ENCODE measurements around the gene TXLNB. TPM values are rescaled to one million over a fixed set of nuclear protein-coding genes. Genes with fewer than 3 reads are reported as not detected.
"Not testable (repeated sequence)": the region's sequence is repeated elsewhere in the genome, so short reads cannot be mapped to it uniquely, and the experiment has no call there.

The TXLNB gene
- total RNA-seq, 2 donors from 2014 or later: 0.22 to 0.29 TPM

GRCh38 chr6:139297921-139298320, 6.1 kb upstream of the TXLNB start:
- Histone ChIP-seq H3K27me3 (no peaks in the 10 kb centered on the region), H3K36me3 (no peaks in the 10 kb centered on the region), H3K4me3 (no peak overlapping the region), H3K4me1 (no peaks in the 10 kb centered on the region), H3K9me3 (no peaks in the 10 kb centered on the region), H3K27ac (no peak overlapping the region), H3K9ac (ENCODE audit: low read depth in 2 of 2, low read length in 2 of 2) (no peak overlapping the region)
- no peak for DNase-seq
- TF ChIP-seq CTCF (IDR thresholded peaks at IDR 0.05): no peak
- intact Hi-C loops (cut with DNase I): no loop called here

- no peak for DNase-seq
- Histone ChIP-seq H3K9me3 (no peaks in the 10 kb centered on the region), H3K9ac (ENCODE audit: low read depth in 2 of 2, low read length in 2 of 2) (no peak overlapping the region), H3K36me3 (no peaks in the 10 kb centered on the region), H3K27me3 (no peaks in the 10 kb centered on the region), H3K27ac (no peak overlapping the region), H3K4me3 (no peak overlapping the region), H3K4me1 (no peaks in the 10 kb centered on the region)
- intact Hi-C loops (cut with DNase I): no loop called here
- no peak for TF ChIP-seq CTCF (IDR thresholded peaks at IDR 0.05)
Measured at GRCh38 chr6:139296927-139297326, 5.1 kb upstream of the TXLNB start.

- no peak for TF ChIP-seq CTCF (IDR thresholded peaks at IDR 0.05)
- intact Hi-C loops (cut with DNase I): no loop called here
- Histone ChIP-seq H3K4me1 (no peaks in the 10 kb centered on the region), H3K27ac (no peak overlapping the region), H3K27me3 (no peaks in the 10 kb centered on the region), H3K9ac (ENCODE audit: low read depth in 2 of 2, low read length in 2 of 2) (no peak overlapping the region), H3K4me3 (no peak overlapping the region), H3K9me3 (no peaks in the 10 kb centered on the region), H3K36me3 (no peaks in the 10 kb centered on the region)
- no peak for DNase-seq
Measured at GRCh38 chr6:139295901-139296300, 4.1 kb upstream of the TXLNB start.

- no peak for DNase-seq
- Histone ChIP-seq H3K4me1 (no peaks in the 10 kb centered on the region), H3K36me3 (no peaks in the 10 kb centered on the region), H3K27me3 (no peaks in the 10 kb centered on the region), H3K9ac (ENCODE audit: low read depth in 2 of 2, low read length in 2 of 2) (no peak overlapping the region), H3K9me3 (no peaks in the 10 kb centered on the region), H3K27ac (no peak overlapping the region), H3K4me3 (no peak overlapping the region)
- intact Hi-C loops (cut with DNase I): no loop called here
- TF ChIP-seq CTCF (IDR thresholded peaks at IDR 0.05): no peak
Measured at GRCh38 chr6:139294090-139294489, 2.3 kb upstream of the TXLNB start.

- peak overlapping the region; percentile 78 for H3K27ac ChIP-seq
Measured at GRCh38 chr6:139293230-139293629, 1.4 kb upstream of the TXLNB start.

GRCh38 chr6:139290787-139291311, 949 bp downstream of the TXLNB start:
- H3K27me3 ChIP-seq: no peaks in the 10 kb centered on the region
- no peaks in the 10 kb centered on the region for H3K9me3 ChIP-seq
- TF ChIP-seq CTCF (IDR thresholded peaks at IDR 0.05): no peak
- H3K4me3 ChIP-seq: no peak overlapping the region
- peak overlapping the region in 1 of 2 donors; percentile 30 for H3K9ac ChIP-seq (ENCODE audit: low read depth in 2 of 2, low read length in 2 of 2)
- intact Hi-C loops (cut with DNase I): no loop called here
- H3K36me3 ChIP-seq: no peaks in the 10 kb centered on the region
- DNase-seq: no peak
- no peaks in the 10 kb centered on the region for H3K4me1 ChIP-seq
- H3K27ac ChIP-seq: peak overlapping the region; percentile 78

More at GRCh38 chr6:139293230-139293629, 1.4 kb upstream of the TXLNB start:
- H3K36me3 ChIP-seq; H3K4me1 ChIP-seq; H3K27me3 ChIP-seq; H3K9ac ChIP-seq (ENCODE audit: low read depth in 2 of 2, low read length in 2 of 2); H3K9me3 ChIP-seq; intact Hi-C loops (cut with DNase I); DNase-seq; H3K4me3 ChIP-seq: not testable (repeated sequence)

All from colonic mucosa (tissue), 4 donors.